H54 (cell line): ENCODE results near the gene WHRN.

Experiments used
- DNase-seq: peaks from one replicate; pipeline ENCODE4 v3.0.0; 2011; ENCODE audit warnings: low spot score, mixed read lengths; ENCODE audit not compliant: insufficient read length
- FAIRE-seq: peaks from 3 replicates; lab custom pipeline; 2011; peaks lifted over from hg19 to GRCh38; lab: Jason Lieb, UNC
- POLR2A ChIP-seq: IDR thresholded peaks from 2 replicates; pipeline ENCODE4 v1.6.1; 2011; ENCODE audit warnings: low read depth, mild to moderate bottlenecking, low read length

Gene WHRN

GRCh38 chr9:114376586-114377445 lies 128.5 kb downstream of the WHRN start:
- DNase-seq (no peak), FAIRE-seq (no peak)
- TF ChIP-seq POLR2A = no peak

- FAIRE-seq = no peak
- DNase-seq = no peak
- TF ChIP-seq POLR2A = no peak
These were observed 129.7 kb downstream of the WHRN start for GRCh38 chr9:114375386-114376175.

GRCh38 chr9:114374936-114375335 lies 130.3 kb downstream of the WHRN start:
- no peak for TF ChIP-seq POLR2A
- FAIRE-seq = no peak
- no peak for DNase-seq

DNA sequence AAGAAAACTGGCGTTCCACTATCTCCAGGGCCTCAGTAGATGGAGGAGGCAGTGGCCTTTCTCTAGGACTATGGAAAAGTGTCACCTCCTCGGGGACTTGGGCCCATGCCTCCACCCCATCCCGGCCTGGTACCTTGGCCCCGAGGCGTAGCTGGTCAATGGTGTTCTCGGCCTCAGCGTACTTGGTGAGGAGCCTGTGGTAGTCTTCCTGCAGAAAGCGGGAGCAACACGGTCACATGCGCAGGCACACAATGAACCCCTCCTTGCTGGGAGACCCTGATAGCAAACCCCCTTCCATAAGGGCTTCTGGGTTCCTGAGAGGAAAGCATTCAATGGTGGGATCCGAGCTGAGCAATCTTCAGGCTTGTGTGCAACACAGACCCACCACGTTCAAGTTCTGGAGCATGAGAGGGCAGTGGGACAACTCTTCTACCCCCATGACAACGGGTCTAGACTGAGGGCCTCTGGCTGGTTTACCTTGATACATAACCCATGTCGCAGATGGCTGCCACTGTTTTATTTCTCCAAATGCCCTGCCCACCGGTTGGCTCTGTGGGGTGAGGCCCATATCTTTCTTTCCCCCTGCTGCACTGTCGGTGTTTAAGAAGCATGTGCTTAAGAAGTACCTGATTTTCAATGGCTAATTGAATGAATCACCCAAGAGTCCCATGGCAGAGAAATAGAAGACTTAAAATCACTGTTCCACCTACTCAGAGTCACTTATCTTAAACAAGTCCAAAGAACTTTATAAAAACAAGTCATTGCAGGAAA lies 131.1 kb downstream of the WHRN start:
- DNase-seq = no peak
- no peak for FAIRE-seq
- TF ChIP-seq POLR2A = no peak

DNA sequence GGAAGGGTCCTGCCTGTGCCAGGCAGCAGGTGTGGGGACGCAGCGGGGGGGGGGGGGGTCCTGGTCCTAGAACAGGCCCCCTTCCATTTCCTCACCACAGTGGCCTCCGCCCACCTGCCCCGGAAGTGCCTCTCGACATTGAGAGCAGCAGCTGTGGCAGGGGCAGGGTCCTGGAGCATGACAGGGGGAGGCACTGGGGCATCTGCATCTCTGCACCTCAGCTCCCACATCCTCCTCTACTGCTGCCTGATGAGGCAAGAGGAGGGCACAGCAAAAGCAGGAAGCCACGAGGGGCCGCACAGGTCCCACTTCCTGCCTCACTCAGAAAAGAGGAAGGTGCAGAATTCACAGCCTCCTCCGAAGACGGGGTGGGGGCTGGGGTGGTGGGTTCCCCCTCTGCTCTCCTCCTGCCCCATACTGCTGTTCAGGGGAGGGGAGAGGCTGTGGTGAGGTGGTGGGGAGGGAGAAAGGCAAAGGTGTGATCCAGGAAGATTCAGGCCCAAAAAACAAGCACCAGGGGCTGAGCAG lies 132.3 kb downstream of the WHRN start:
- DNase-seq (no peak), FAIRE-seq (no peak)
- no peak for TF ChIP-seq POLR2A

DNA sequence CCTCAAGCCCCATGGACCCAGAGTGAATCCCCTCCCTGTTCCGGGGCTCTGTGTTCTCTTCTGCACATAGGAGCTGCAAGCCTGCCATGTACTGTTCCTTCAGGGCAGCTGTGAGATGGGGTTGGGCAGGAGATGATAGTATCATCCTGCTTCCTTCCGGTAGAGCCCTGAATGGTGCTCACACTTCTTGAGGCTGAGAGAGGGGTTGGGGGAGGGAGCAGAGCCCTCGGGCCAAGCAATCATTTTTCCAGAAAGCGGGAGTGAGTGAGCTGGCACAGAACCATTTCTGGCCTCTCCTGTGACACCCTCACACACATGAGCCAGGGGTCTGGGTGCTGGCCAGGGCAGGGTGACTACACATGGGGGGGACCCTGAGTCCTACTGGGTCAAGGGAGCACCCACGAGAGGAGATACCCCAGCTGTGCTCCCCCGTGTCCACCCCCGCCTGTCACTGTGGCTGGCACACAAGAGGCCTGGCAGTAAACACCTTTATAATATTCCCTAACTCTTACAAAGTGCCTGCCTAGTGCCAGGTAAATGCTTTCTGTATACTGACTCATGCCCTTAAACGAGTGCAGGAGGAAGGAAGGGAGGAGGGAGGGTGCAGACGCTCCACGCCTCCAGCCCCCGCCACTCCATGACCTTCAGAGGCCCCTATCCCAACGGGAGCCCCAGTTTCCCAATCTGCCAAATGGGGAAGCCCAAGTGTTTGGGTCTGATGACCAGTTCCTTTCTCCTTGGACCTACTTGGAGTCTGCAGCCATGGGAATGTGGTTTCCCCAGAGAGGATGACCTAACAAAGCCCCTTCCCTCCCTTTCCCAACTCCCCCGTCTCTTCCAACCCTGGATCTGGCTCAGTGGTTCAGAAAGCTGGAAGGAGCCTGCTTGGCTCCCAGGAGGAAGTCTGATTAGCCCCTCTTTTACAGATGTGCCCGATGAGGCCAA lies 133.0 kb downstream of the WHRN start:
- DNase-seq = no peak
- no peak for FAIRE-seq

GRCh38 chr9:114371343-114371944 lies 133.8 kb downstream of the WHRN start:
- FAIRE-seq = no peak
- DNase-seq = no peak
- TF ChIP-seq POLR2A = no peak

More for the DNA sequence above, 133.0 kb downstream of the WHRN start:
- no peak for TF ChIP-seq POLR2A

GRCh38 chr9:114370968-114371320 lies 134.3 kb downstream of the WHRN start:
- no peak for TF ChIP-seq POLR2A
- DNase-seq = no peak
- no peak for FAIRE-seq

- FAIRE-seq (no peak), DNase-seq (no peak)
- no peak for TF ChIP-seq POLR2A
These were observed 134.9 kb downstream of the WHRN start for GRCh38 chr9:114370251-114370967.

- FAIRE-seq (no peak), DNase-seq (no peak)
- TF ChIP-seq POLR2A = no peak
These were observed 135.8 kb downstream of the WHRN start for GRCh38 chr9:114369216-114370130.

GRCh38 chr9:114367772-114368569 lies 137.3 kb downstream of the WHRN start:
- no peak for DNase-seq
- FAIRE-seq = no peak
- TF ChIP-seq POLR2A = no peak
